ENCODE results near the gene GRPEL1. TPM values are rescaled to one million over a fixed set of nuclear protein-coding genes. Genes with fewer than 3 reads are reported as not detected.
"Not testable (repeated sequence)": the region's sequence is repeated elsewhere in the genome, so short reads cannot be mapped to it uniquely, and the experiment has no call there.

GRPEL1 gene
- total and polyA plus RNA-seq, 4 donors = 9.8 to 98.1 (median 40.2) TPM

- WGBS = 31% methylated on average over 9 of the region's 9 CpGs
- H3K4me1 ChIP-seq (ENCODE audit: control insufficient read depth in 4 of 4, insufficient read depth in 4 of 4, low read length in 3 of 4) = peaks cover 0 to 21% (median 2%) of the 10 kb centered on the region in 4 donors
- H3K4me3 ChIP-seq (ENCODE audit: low read depth in 1 of 3, low read length in 3 of 3) = peak overlapping the region; percentile 35 to 47 (median 40)
- not testable (repeated sequence) for DNase-seq (ENCODE audit: low spot score); H3K27me3 ChIP-seq (ENCODE audit: control insufficient read depth in 4 of 4, insufficient read depth in 4 of 4, low read length in 3 of 4); H3K9ac ChIP-seq (ENCODE audit: low read depth in 1 of 2, low read length in 2 of 2); H3K9me3 ChIP-seq (ENCODE audit: control insufficient read depth in 4 of 4, low read length in 3 of 4); H3K36me3 ChIP-seq (ENCODE audit: control insufficient read depth in 4 of 4, insufficient read depth in 3 of 4, low read depth in 1 of 4, low read length in 3 of 4)
- H3K27ac ChIP-seq (ENCODE audit: low read depth in 1 of 2, low read length in 2 of 2) = peak overlapping the region; percentile 20 to 60
- TF ChIP-seq RXRA (IDR thresholded peaks at IDR 0.05) (peak; percentile 19 to 28), YY1 (IDR thresholded peaks at IDR 0.05) (peak; percentile 93), HNF4A (conservative IDR thresholded peaks at IDR 0.05) (peak in 1 of 2 donors; percentile 22)
These were observed 16.7 kb upstream of the GRPEL1 start for GRCh38 chr4:7084564-7084961.

- H3K4me3 ChIP-seq (ENCODE audit: low read depth in 1 of 3, low read length in 3 of 3) = peak overlapping the region; percentile 35 to 47 (median 40)
- H3K9ac ChIP-seq (ENCODE audit: low read depth in 1 of 2, low read length in 2 of 2) = no peak overlapping the region
- H3K9me3 ChIP-seq (ENCODE audit: control insufficient read depth in 4 of 4, low read length in 3 of 4) = no peaks in the 10 kb centered on the region
- H3K27ac ChIP-seq (ENCODE audit: low read depth in 1 of 2, low read length in 2 of 2) = peak overlapping the region; percentile 20 to 60
- TF ChIP-seq EGR1 (IDR thresholded peaks at IDR 0.05; ENCODE audit: low read depth in 2 of 2) = no peak
- TF ChIP-seq CTCF (IDR thresholded peaks at IDR 0.05; ENCODE audit: low read depth, low read length, missing input control) = no peak
- no peak for TF ChIP-seq TAF1 (conservative IDR thresholded peaks at IDR 0.05)
- TF ChIP-seq ATF3 (IDR thresholded peaks at IDR 0.05) = no peak
- TF ChIP-seq SP1 (IDR thresholded peaks at IDR 0.05) = no peak
- no peak for TF ChIP-seq NR2F2 (IDR thresholded peaks at IDR 0.05)
- TF ChIP-seq ZBTB33 (IDR thresholded peaks at IDR 0.05) = no peak
- TF ChIP-seq GABPA (IDR thresholded peaks at IDR 0.05 in 1 of 2, conservative IDR thresholded peaks at IDR 0.05 in 1 of 2) = no peak
- no peak for TF ChIP-seq HNF4A (conservative IDR thresholded peaks at IDR 0.05)
- TF ChIP-seq YY1 (IDR thresholded peaks at IDR 0.05) = no peak
- no peak for TF ChIP-seq JUND (IDR thresholded peaks at IDR 0.05)
- no peak for TF ChIP-seq MAX (IDR thresholded peaks at IDR 0.05)
- TF ChIP-seq RXRA (IDR thresholded peaks at IDR 0.05) = no peak
- TF ChIP-seq FOXA1 (IDR thresholded peaks at IDR 0.05) = no peak
- no peak for TF ChIP-seq FOXA2 (IDR thresholded peaks at IDR 0.05)
- TF ChIP-seq RAD21 (IDR thresholded peaks at IDR 0.05) = no peak
- no peaks in the 10 kb centered on the region for H3K27me3 ChIP-seq (ENCODE audit: control insufficient read depth in 4 of 4, insufficient read depth in 4 of 4, low read length in 3 of 4)
- H3K36me3 ChIP-seq (ENCODE audit: control insufficient read depth in 4 of 4, insufficient read depth in 3 of 4, low read depth in 1 of 4, low read length in 3 of 4) = no peaks in the 10 kb centered on the region
- DNase-seq (ENCODE audit: low spot score) = no peak
- H3K4me1 ChIP-seq (ENCODE audit: control insufficient read depth in 4 of 4, insufficient read depth in 4 of 4, low read length in 3 of 4) = peaks cover 0 to 19% (median 2%) of the 10 kb centered on the region in 4 donors
- 60% methylated on average over 9 of the region's 9 CpGs for WGBS
These were observed 16.0 kb upstream of the GRPEL1 start for GRCh38 chr4:7083597-7084563.

- DNase-seq (ENCODE audit: low spot score); H3K27me3 ChIP-seq (ENCODE audit: control insufficient read depth in 4 of 4, insufficient read depth in 4 of 4, low read length in 3 of 4); H3K9ac ChIP-seq (ENCODE audit: low read depth in 1 of 2, low read length in 2 of 2); H3K36me3 ChIP-seq (ENCODE audit: control insufficient read depth in 4 of 4, insufficient read depth in 3 of 4, low read depth in 1 of 4, low read length in 3 of 4); H3K9me3 ChIP-seq (ENCODE audit: control insufficient read depth in 4 of 4, low read length in 3 of 4); H3K4me3 ChIP-seq (ENCODE audit: low read depth in 1 of 3, low read length in 3 of 3); H3K27ac ChIP-seq (ENCODE audit: low read depth in 1 of 2, low read length in 2 of 2): not testable (repeated sequence)
- 86% methylated on average over 2 of the region's 2 CpGs for WGBS
- H3K4me1 ChIP-seq (ENCODE audit: control insufficient read depth in 4 of 4, insufficient read depth in 4 of 4, low read length in 3 of 4) = peaks cover 0 to 14% (median 2%) of the 10 kb centered on the region in 4 donors
These were observed 12.0 kb upstream of the GRPEL1 start for GRCh38 chr4:7079909-7080308.

- H3K36me3 ChIP-seq (ENCODE audit: control insufficient read depth in 4 of 4, insufficient read depth in 3 of 4, low read depth in 1 of 4, low read length in 3 of 4); H3K27me3 ChIP-seq (ENCODE audit: control insufficient read depth in 4 of 4, insufficient read depth in 4 of 4, low read length in 3 of 4); H3K9me3 ChIP-seq (ENCODE audit: control insufficient read depth in 4 of 4, low read length in 3 of 4); DNase-seq (ENCODE audit: low spot score); H3K9ac ChIP-seq (ENCODE audit: low read depth in 1 of 2, low read length in 2 of 2); H3K27ac ChIP-seq (ENCODE audit: low read depth in 1 of 2, low read length in 2 of 2); H3K4me3 ChIP-seq (ENCODE audit: low read depth in 1 of 3, low read length in 3 of 3): not testable (repeated sequence)
- H3K4me1 ChIP-seq (ENCODE audit: control insufficient read depth in 4 of 4, insufficient read depth in 4 of 4, low read length in 3 of 4) = peaks cover 0 to 10% (median under 1%) of the 10 kb centered on the region in 4 donors
These were observed 11.6 kb upstream of the GRPEL1 start for GRCh38 chr4:7079483-7079882.
